Measurements from ENCODE around the gene GJC2. TPM values are rescaled to one million over a fixed set of nuclear protein-coding genes. Genes with fewer than 3 reads are reported as not detected.

The GJC2 gene
- polyA plus RNA-seq, 1 donor (not counting 4 experiments of a cell fraction or from before 2014, with no cell fraction given), result 0.58 TPM

GRCh38 chr1:228205526-228206436 lies 56.1 kb downstream of the GJC2 start:
- Histone ChIP-seq H3K27me3 (ENCODE audit: control insufficient read depth, extremely low read depth, insufficient read depth, low read length) (peaks cover 9% of the 10 kb centered on the region), H3K9ac (ENCODE audit: control insufficient read depth, extremely low read depth, insufficient read depth, low read length) (no peak overlapping the region), H3K27ac (ENCODE audit: control insufficient read depth, insufficient read depth, low read length) (no peak overlapping the region), H3K79me2 (ENCODE audit: control insufficient read depth, insufficient read depth, low read length) (no peaks in the 10 kb centered on the region), H3K4me1 (ENCODE audit: control insufficient read depth, extremely low read depth, insufficient read depth, low read length) (no peaks in the 10 kb centered on the region), H4K20me1 (ENCODE audit: control insufficient read depth, extremely low read depth, insufficient read depth, low read length) (no peaks in the 10 kb centered on the region), H3K9me1 (ENCODE audit: control insufficient read depth, extremely low read depth, insufficient read depth, low read length) (no peaks in the 10 kb centered on the region), H3K4me3 (ENCODE audit: control insufficient read depth in 2 of 3, extremely low read depth in 1 of 3, insufficient read depth in 2 of 3, low read depth in 1 of 3, low read length in 3 of 3) (no peak overlapping the region), H3K9me3 (ENCODE audit: control insufficient read depth, low read depth, low read length) (no peaks in the 10 kb centered on the region), H2AFZ (ENCODE audit: control insufficient read depth, low read length) (no peak overlapping the region), H3K4me2 (ENCODE audit: control insufficient read depth, extremely low read depth, insufficient read depth, low read depth, low read length) (no peak overlapping the region), H3K36me3 (ENCODE audit: control insufficient read depth in 2 of 2, extremely low read depth in 1 of 2, insufficient read depth in 2 of 2, low read length in 2 of 2) (no peaks in the 10 kb centered on the region)
- dilution Hi-C loops (cut with MboI; ENCODE audit: extremely low pct_ligation_motif_present, low sequenced_read_pairs), result no loop called here
- FAIRE-seq, result no peak
- DNase-seq (ENCODE audit: low read depth, low spot score), result no peak
- no peak for TF ChIP-seq EZH2 (IDR thresholded peaks at IDR 0.05; ENCODE audit: low read length)
- no peak for TF ChIP-seq CTCF (optimal IDR thresholded peaks at IDR 0.05 in 1 of 3, IDR thresholded peaks at IDR 0.05 in 1 of 3, conservative IDR thresholded peaks at IDR 0.05 in 1 of 3; ENCODE audit: extremely low read depth in 1 of 3, insufficient read depth in 2 of 3, low read length in 3 of 3)

- TF ChIP-seq CTCF (optimal IDR thresholded peaks at IDR 0.05 in 1 of 3, IDR thresholded peaks at IDR 0.05 in 1 of 3, conservative IDR thresholded peaks at IDR 0.05 in 1 of 3; ENCODE audit: extremely low read depth in 1 of 3, insufficient read depth in 2 of 3, low read length in 3 of 3), result no peak
- TF ChIP-seq EZH2 (IDR thresholded peaks at IDR 0.05; ENCODE audit: low read length), result no peak
- Histone ChIP-seq H3K4me3 (ENCODE audit: control insufficient read depth in 2 of 3, extremely low read depth in 1 of 3, insufficient read depth in 2 of 3, low read depth in 1 of 3, low read length in 3 of 3) (no peak overlapping the region), H4K20me1 (ENCODE audit: control insufficient read depth, extremely low read depth, insufficient read depth, low read length) (no peaks in the 10 kb centered on the region), H3K9me3 (ENCODE audit: control insufficient read depth, low read depth, low read length) (no peaks in the 10 kb centered on the region), H3K36me3 (ENCODE audit: control insufficient read depth in 2 of 2, extremely low read depth in 1 of 2, insufficient read depth in 2 of 2, low read length in 2 of 2) (no peaks in the 10 kb centered on the region), H3K4me1 (ENCODE audit: control insufficient read depth, extremely low read depth, insufficient read depth, low read length) (no peaks in the 10 kb centered on the region), H3K4me2 (ENCODE audit: control insufficient read depth, extremely low read depth, insufficient read depth, low read depth, low read length) (no peak overlapping the region), H3K27me3 (ENCODE audit: control insufficient read depth, extremely low read depth, insufficient read depth, low read length) (peaks cover 9% of the 10 kb centered on the region), H3K27ac (ENCODE audit: control insufficient read depth, insufficient read depth, low read length) (no peak overlapping the region), H3K9me1 (ENCODE audit: control insufficient read depth, extremely low read depth, insufficient read depth, low read length) (no peaks in the 10 kb centered on the region), H3K79me2 (ENCODE audit: control insufficient read depth, insufficient read depth, low read length) (no peaks in the 10 kb centered on the region), H2AFZ (ENCODE audit: control insufficient read depth, low read length) (no peak overlapping the region), H3K9ac (ENCODE audit: control insufficient read depth, extremely low read depth, insufficient read depth, low read length) (no peak overlapping the region)
- dilution Hi-C loops (cut with MboI; ENCODE audit: extremely low pct_ligation_motif_present, low sequenced_read_pairs), result no loop called here
- no peak for FAIRE-seq
- DNase-seq (ENCODE audit: low read depth, low spot score), result no peak
Observed at GRCh38 chr1:228206582-228207351, 57.0 kb downstream of the GJC2 start.

Data from keratinocyte (primary cell).